T-helper 17 cell (primary cell): ENCODE results near the gene ANO4. TPM values are rescaled to one million over a fixed set of nuclear protein-coding genes. Genes with fewer than 3 reads are reported as not detected.
"Not testable (repeated sequence)": the region's sequence is repeated elsewhere in the genome, so short reads cannot be mapped to it uniquely, and the experiment has no call there.

Source experiments
- ATAC-seq: fragments of 150-1000 bp; cut with Tn5 transposase; 2 replicates; pipeline ENCODE4 v1.10.0; 2021; ENCODE audit warnings: mild to moderate bottlenecking, moderate library complexity
- DNase-seq, 3 donors: peaks; one replicate each; pipeline versions ENCODE4 v3.0.0 to v3.0.0-alpha.2; 2020 to 2021
- H3K9me3 ChIP-seq: one replicate; pipeline ENCODE4 v1.7.0; 2013; ENCODE audit warnings: low read length, mild to moderate bottlenecking; ENCODE audit not compliant: control insufficient read depth, poor library complexity, severe bottlenecking
- H3K27ac Mint-ChIP-seq: one replicate; pipeline ENCODE4 v1.8.0; 2022; ENCODE audit warnings: mild to moderate bottlenecking, moderate library complexity, mixed read lengths
- H3K27me3 Mint-ChIP-seq: one replicate; pipeline ENCODE4 v1.8.0; 2022; ENCODE audit warnings: mixed read lengths
- H3K36me3 Mint-ChIP-seq: one replicate; pipeline ENCODE4 v1.8.0; 2022; ENCODE audit warnings: low read depth, mixed read lengths
- H3K4me1 Mint-ChIP-seq: one replicate; pipeline ENCODE4 v1.8.0; 2022; ENCODE audit warnings: mild to moderate bottlenecking, mixed read lengths
- H3K4me3 Mint-ChIP-seq: one replicate; pipeline ENCODE4 v1.8.0; 2022; ENCODE audit warnings: mild to moderate bottlenecking, moderate library complexity, mixed read lengths
- total RNA-seq, 4 donors: library from RNA in 2 of 4; stranded (reverse) in 2 of 4; gene quantifications; one replicate each; pipeline ENCODE4 v1.2.3 and lab custom pipeline; 2022 to 2026

The ANO4 gene
- total RNA-seq, 2 donors from 2014 or later: not detected

DNA sequence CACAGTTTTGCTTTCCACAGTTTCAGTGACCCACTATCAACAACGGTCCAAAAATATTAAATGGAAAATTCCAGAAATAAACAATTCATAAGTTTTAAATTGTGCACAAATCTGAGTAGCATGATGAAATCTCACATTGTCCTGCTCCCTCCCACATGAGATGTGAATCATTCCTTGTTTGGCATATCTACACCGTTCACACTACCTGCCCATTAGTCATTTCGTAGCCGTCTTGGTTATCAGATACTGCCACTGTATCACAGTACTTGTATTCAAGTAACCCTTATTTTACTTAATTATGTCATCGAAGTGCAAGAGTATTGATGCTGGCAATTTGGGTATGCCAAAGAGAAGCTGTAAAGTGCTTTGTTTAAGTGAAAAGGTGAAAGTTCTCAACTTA is 270.1 kb downstream of the ANO4 start:
- Mint-ChIP-seq H3K36me3 (no peaks in the 10 kb centered on the region), H3K4me1 (no peaks in the 10 kb centered on the region), H3K27me3 (no peaks in the 10 kb centered on the region), H3K27ac (no peak overlapping the region), H3K4me3 (no peak overlapping the region)
- DNase-seq (no peak), ATAC-seq (no peak)
- H3K9me3 ChIP-seq: no peaks in the 10 kb centered on the region

DNA sequence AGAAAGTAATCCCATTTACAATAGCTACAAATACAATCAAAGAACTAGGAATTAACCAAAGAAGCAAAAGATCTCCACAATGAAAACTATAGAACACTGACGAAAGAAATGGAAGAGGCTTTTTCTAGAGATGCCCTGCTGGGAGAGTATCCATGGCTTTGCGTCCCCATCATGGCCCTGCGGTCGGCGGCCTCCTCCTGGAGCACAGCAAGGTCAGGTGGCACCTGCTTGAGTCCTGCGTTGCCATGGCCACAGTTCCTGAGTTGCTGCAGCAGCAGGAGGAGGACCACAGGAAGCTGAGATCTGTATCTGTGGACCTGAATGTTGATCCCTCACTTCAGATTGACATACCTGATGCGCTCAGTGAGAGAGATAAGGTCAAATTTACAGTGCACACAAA is 271.9 kb downstream of the ANO4 start:
- Mint-ChIP-seq H3K27ac (no peak overlapping the region), H3K27me3 (no peaks in the 10 kb centered on the region), H3K36me3 (no peaks in the 10 kb centered on the region), H3K4me1 (no peaks in the 10 kb centered on the region), H3K4me3 (no peak overlapping the region)
- no peak for DNase-seq
- no peak for ATAC-seq
- H3K9me3 ChIP-seq: no peaks in the 10 kb centered on the region

- DNase-seq: no peak
- no peak for ATAC-seq
- Mint-ChIP-seq H3K27ac (no peak overlapping the region), H3K4me3 (no peak overlapping the region), H3K4me1 (no peaks in the 10 kb centered on the region), H3K36me3 (no peaks in the 10 kb centered on the region), H3K27me3 (no peaks in the 10 kb centered on the region)
- H3K9me3 ChIP-seq: no peaks in the 10 kb centered on the region
Observed at GRCh38 chr12:101068402-101068801, 273.8 kb downstream of the ANO4 start.

DNA sequence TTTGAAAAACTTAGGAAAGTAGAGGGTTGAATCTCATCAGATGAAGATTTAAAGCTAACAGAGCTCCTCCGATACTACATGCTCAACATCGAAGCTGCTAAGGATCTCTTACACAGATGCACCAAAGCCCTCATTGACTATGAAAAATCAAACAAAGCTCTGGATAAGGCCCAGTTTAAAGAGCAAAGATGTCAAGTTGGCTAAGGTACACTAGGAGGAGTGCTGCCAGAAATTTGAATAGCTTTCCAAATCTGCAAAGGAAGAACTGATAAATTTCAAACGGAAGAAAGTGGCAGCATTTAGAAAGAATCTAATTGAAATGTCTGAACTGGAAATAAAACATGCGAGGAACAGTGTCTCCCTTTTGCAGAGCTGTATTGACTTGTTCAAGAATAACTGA is 274.3 kb downstream of the ANO4 start:
- Mint-ChIP-seq H3K4me3 (no peak overlapping the region), H3K36me3 (no peaks in the 10 kb centered on the region), H3K27me3 (no peaks in the 10 kb centered on the region), H3K4me1 (no peaks in the 10 kb centered on the region), H3K27ac (no peak overlapping the region)
- H3K9me3 ChIP-seq: no peaks in the 10 kb centered on the region
- no peak for ATAC-seq
- no peak for DNase-seq

- H3K36me3 Mint-ChIP-seq: no peaks in the 10 kb centered on the region
- H3K9me3 ChIP-seq: no peaks in the 10 kb centered on the region
- no peaks in the 10 kb centered on the region for H3K27me3 Mint-ChIP-seq
- H3K4me1 Mint-ChIP-seq: peaks cover 2% of the 10 kb centered on the region
- no peak overlapping the region for H3K27ac Mint-ChIP-seq
- H3K4me3 Mint-ChIP-seq: no peak overlapping the region
- DNase-seq (no peak), ATAC-seq (no peak)
Observed at GRCh38 chr12:101074940-101075680, 280.5 kb downstream of the ANO4 start.

DNA sequence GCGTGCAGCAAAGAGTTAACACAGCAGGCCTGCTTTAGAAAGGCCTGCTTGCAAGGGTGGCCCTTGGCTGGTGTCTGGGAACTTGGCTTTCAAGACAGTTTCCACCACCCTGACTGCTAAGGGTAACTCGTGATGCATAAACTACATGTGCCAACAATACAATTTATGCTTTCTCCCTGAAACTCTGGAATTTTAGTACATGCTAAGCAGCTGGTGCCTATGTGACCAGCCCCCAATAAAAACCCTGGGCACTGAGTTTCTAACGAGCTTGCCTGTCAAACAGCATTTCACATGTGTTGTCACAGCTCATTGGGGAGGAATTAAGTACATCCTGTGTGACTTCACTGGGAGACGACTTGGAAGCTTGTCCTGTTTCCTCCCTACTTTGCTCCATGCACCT is 282.3 kb downstream of the ANO4 start:
- no peaks in the 10 kb centered on the region for H3K36me3 Mint-ChIP-seq
- no peaks in the 10 kb centered on the region for H3K27me3 Mint-ChIP-seq
- H3K4me3 Mint-ChIP-seq: no peak overlapping the region
- no peak for DNase-seq
- no peak for ATAC-seq
- peaks cover 2% of the 10 kb centered on the region for H3K4me1 Mint-ChIP-seq
- H3K27ac Mint-ChIP-seq: no peak overlapping the region
- H3K9me3 ChIP-seq: no peaks in the 10 kb centered on the region

DNA sequence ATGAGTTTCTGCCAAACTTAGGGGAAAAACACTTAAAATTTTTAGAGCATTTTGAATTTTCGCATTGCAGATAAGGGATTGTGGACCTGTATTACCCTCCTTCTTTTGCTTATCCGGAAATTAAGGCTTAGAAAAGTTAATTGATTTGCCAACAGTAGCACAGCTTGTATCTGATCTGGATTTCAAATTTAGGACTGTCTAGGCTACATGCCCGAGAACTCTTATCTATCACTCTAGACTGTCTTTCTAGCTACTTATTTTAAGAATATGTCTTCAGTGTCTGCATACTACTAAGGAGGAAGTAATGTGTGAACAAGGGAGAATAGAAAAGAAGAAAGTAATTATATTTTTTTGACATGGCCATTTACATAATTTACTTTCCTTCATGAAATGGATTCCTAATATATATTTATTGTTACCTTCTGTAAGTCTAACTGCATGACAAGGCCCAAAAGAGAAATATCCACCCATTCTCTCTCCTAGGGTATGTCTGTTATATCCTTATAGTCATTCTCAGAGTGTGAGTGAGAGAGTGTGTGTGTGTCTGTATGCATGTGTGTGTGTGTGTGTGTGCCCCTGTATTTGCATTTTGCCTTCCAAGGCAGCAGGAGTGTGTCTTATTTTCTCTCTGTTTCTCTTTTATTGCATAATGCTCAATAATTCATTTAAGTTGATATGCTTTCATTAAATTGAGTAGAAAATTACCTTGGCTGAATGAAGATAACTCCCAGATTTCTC is 283.4 kb downstream of the ANO4 start:
- DNase-seq (no peak), ATAC-seq (no peak)
- no peaks in the 10 kb centered on the region for H3K9me3 ChIP-seq

DNA sequence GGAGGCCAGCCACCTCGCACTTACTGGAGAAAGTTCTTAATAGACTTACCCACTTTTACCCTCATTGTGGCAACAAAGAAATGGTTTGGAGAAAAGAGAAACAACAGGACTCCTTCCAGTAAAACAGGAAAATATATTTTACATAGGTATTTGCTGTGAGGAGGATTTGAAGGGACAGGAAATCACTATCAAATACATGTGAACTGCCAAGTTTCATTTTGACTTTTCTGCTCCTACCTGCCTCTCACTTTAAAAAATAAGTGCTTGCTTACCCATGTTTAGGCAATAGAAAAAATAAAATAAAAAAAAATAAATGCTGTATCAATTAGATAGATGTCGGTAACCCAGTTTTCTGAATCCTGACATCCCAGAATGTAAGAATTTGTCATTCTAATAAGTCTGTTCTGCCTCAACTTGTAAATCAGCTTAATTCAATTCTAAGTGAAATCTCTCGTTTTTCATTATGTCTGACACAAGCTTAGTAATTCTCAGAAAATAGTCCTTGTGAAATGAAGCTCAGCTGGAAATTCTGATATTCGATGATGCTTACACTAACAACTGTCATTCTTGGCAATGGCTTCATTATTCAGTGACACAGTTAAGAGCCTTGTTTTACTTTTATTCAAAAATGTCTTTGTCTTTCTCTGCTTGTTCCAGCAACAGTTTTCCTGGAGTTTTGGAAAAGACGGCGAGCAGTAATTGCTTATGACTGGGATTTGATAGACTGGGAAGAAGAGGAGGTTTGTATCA is 284.1 kb downstream of the ANO4 start:
- no peak for ATAC-seq
- no peak for DNase-seq
- Mint-ChIP-seq H3K27ac (no peak overlapping the region), H3K36me3 (no peaks in the 10 kb centered on the region), H3K27me3 (no peaks in the 10 kb centered on the region), H3K4me3 (no peak overlapping the region), H3K4me1 (peaks cover 2% of the 10 kb centered on the region)
- H3K9me3 ChIP-seq: no peaks in the 10 kb centered on the region

More for the DNA sequence above, 283.4 kb downstream of the ANO4 start:
- Mint-ChIP-seq H3K4me1 (peaks cover 2% of the 10 kb centered on the region), H3K27me3 (no peaks in the 10 kb centered on the region), H3K4me3 (no peak overlapping the region), H3K27ac (no peak overlapping the region), H3K36me3 (no peaks in the 10 kb centered on the region)

GRCh38 chr12:101082706-101083105 is 288.1 kb downstream of the ANO4 start:
- no peak for ATAC-seq
- DNase-seq: no peak
- Mint-ChIP-seq H3K36me3 (no peaks in the 10 kb centered on the region), H3K27ac (no peak overlapping the region), H3K4me1 (no peaks in the 10 kb centered on the region), H3K27me3 (no peaks in the 10 kb centered on the region), H3K4me3 (no peak overlapping the region)
- no peaks in the 10 kb centered on the region for H3K9me3 ChIP-seq

GRCh38 chr12:101086490-101087135 is 292.0 kb downstream of the ANO4 start:
- no peak overlapping the region for H3K4me3 Mint-ChIP-seq
- no peaks in the 10 kb centered on the region for H3K4me1 Mint-ChIP-seq
- no peak overlapping the region for H3K27ac Mint-ChIP-seq
- no peaks in the 10 kb centered on the region for H3K9me3 ChIP-seq
- ATAC-seq (no peak), DNase-seq (no peak)
- no peaks in the 10 kb centered on the region for H3K27me3 Mint-ChIP-seq
- H3K36me3 Mint-ChIP-seq: no peaks in the 10 kb centered on the region

- DNase-seq (no peak), ATAC-seq (no peak)
- Mint-ChIP-seq H3K4me3 (no peak overlapping the region), H3K27ac (no peak overlapping the region), H3K27me3 (no peaks in the 10 kb centered on the region), H3K36me3 (no peaks in the 10 kb centered on the region), H3K4me1 (no peaks in the 10 kb centered on the region)
- no peaks in the 10 kb centered on the region for H3K9me3 ChIP-seq
Observed at GRCh38 chr12:101087920-101088319, 293.3 kb downstream of the ANO4 start.

DNA sequence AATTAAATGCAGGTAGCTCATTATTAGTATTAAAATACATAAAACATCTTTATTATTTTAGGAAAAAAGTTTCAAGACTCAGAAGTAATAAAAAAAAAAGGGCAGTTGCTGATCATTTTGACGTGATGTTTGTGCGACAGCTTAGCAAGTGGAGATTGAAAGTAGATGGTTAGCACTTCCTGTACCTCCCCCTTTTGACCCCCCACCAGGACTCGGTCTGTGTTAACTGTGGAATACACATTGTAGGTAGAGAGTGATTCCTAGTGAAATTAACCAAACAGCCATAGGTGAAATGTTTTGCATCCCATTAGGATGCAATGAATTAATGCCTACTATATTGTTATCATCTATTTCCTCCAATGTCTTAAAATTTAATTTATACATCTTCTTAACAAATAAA is 294.7 kb downstream of the ANO4 start:
- no peak overlapping the region for H3K4me3 Mint-ChIP-seq
- no peak for ATAC-seq
- H3K9me3 ChIP-seq: no peaks in the 10 kb centered on the region
- no peak overlapping the region for H3K27ac Mint-ChIP-seq
- no peaks in the 10 kb centered on the region for H3K4me1 Mint-ChIP-seq
- no peak for DNase-seq
- no peaks in the 10 kb centered on the region for H3K27me3 Mint-ChIP-seq
- H3K36me3 Mint-ChIP-seq: no peaks in the 10 kb centered on the region

- DNase-seq, H3K4me1 Mint-ChIP-seq, H3K9me3 ChIP-seq, H3K36me3 Mint-ChIP-seq, H3K27ac Mint-ChIP-seq, H3K4me3 Mint-ChIP-seq, ATAC-seq, H3K27me3 Mint-ChIP-seq: not testable (repeated sequence)
Observed at GRCh38 chr12:101090222-101090621, 295.6 kb downstream of the ANO4 start.
